ENCODE measurements around the gene ACAD9. TPM values are rescaled to one million over a fixed set of nuclear protein-coding genes. Genes with fewer than 3 reads are reported as not detected.
"Not testable (repeated sequence)": the region's sequence is repeated elsewhere in the genome, so short reads cannot be mapped to it uniquely, and the experiment has no call there.

Gene ACAD9
- total RNA-seq, 1 donor from 2014 or later, result 50.4 TPM

DNA sequence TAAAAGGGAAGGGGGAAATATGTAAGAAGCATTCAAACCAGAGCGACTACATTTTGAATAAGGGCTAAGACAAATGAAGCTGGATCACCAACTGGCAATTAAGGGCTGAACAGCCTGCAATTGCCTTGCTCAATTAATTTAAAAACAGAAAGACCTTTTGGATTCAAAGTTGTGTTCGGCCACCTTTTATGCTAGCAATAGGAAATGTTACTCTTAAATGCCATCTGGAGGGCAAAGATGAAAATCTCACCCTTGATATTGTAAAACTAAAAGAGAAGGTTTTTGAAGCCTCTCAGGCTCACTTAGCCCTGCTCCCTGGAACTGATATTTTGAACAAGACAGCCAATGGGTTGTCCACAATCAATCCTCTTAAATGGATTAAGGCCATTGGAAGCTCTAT lies 44.2 kb downstream of the ACAD9 start:
- intact Hi-C loops (cut with micrococcal nuclease), result no loop called here
- no peak for DNase-seq
- ATAC-seq, result no peak

DNA sequence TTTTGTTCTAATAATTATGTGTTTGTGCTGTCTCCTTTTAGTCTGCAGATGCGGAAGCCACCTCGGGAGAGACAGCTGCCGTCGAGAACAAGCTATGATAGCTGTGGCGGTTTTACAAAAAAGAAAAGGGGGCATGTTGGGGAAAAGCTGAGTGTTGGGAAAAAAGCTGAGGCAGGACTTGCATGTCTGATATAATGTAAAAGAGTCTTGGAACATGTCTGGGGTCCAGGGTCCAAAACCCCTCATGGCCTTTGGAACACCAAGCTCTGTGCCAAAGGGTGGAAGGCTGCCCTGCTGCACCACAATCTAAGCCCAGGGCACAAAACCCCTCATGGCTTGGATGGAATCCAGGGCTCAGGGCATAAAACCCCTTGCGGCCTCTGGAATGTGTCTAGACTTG lies 44.6 kb downstream of the ACAD9 start:
- DNase-seq; intact Hi-C loops (cut with micrococcal nuclease); ATAC-seq: not testable (repeated sequence)

DNA sequence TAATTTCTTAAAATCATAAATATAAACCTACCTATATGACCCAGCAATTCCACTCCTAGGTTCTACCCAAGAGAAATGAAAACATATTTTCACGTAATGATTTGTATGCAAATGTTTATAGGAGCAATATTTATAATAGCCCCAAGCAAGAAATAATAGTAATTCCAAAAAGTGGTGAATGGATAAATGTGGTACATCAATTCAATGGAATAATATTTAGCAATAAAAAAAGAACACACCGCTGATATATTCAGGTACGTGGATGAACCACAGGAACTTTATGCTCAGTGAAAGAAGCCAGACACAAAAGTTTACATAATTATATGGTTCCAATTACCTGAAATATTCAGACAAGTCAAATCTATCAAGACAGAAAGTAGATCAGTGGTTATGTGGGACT lies 49.9 kb downstream of the ACAD9 start:
- intact Hi-C loops (cut with micrococcal nuclease), result no loop called here
- no peak for ATAC-seq
- DNase-seq, result no peak

DNA sequence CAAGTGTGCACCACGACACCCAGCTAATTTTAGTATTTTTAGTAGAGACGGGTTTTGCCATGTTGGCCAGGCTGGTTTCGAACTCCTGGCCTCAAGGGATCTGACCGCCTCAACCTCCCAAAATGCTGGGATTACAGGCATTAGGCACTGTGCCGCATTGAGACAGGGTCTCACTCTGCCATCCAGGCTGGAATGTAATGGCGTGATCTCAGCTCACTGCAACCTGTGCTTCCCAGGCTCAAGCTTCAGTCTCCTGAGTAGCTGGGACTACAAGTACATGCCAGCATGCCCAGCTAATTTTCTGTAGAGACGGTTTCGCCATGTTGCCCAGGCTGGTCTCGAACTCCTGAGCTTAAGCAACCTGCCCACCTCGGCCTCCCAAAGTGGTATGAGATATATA lies 51.6 kb downstream of the ACAD9 start:
- intact Hi-C loops (cut with micrococcal nuclease), result no loop called here
- DNase-seq (no peak), ATAC-seq (no peak)

DNA sequence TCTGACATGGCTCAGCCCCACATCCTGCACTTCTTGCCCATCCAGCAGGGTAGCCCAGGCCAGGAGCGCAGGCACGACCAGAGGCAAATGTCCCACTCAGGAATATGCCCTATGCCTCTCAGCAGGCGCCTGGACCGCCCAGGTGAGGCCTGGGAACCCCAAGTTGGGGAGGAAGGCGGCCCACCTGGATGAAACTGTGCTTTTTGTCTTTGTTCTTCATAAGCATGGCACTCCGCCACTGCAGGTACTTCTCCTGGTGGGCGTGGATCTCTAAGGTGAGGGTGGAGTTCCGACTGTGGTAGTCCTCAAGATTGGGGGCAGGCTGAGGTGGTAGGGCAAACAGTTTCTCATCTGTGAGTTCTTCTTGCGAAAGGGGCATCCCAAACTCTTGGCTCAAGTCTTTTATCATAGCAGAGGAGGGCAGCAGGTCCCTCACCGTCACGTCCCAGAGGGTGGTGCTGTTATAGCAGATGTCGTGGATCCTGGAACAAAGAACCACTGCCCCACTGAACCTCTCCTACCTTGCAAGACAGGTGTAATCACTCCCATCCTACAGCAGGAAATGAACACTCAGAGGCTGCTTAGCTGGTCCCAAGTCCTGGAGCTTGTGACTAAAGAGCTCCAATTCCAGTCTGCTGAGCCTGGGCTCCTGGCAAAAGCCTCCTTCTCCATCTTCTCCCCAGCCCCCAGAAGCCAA lies 53.2 kb downstream of the ACAD9 start:
- DNase-seq (no peak), ATAC-seq (no peak)
- intact Hi-C loops (cut with micrococcal nuclease), result no loop called here

DNA sequence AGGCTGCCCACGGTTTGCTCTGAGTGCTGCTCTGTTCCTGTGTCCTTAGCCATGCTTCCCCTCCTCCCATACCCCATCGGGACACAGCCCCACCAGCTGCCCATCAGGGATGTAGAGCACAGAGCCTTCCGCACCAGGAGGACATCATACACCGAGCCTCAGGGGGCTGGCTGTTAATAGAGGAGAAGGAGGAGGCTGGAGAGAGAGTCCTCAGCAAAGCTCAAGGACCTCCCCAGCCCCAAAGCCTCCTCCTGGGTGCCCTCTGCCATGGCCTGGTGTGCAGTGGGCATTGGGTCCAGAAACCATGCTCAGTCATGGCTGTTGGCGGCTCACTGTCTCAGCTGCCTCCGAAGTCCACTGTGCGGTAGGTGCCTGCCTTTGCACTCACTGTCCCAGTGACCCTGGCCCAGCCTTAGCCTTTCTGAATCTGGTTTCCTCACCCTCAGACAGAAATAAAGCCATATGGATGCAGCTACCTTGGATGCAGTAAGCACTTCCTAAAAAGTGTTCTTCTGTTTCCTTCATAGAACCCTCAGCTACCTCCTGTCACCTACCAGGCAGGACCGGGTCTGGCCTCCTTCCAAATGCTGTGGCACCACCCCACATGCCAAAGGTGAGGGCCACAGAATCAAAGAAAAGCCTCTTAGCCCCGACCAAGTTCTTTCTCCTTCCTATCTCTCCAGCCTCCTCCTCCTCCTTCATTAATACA lies 53.9 kb downstream of the ACAD9 start:
- intact Hi-C loops (cut with micrococcal nuclease), result no loop called here
- no peak for DNase-seq
- ATAC-seq, result no peak

DNA sequence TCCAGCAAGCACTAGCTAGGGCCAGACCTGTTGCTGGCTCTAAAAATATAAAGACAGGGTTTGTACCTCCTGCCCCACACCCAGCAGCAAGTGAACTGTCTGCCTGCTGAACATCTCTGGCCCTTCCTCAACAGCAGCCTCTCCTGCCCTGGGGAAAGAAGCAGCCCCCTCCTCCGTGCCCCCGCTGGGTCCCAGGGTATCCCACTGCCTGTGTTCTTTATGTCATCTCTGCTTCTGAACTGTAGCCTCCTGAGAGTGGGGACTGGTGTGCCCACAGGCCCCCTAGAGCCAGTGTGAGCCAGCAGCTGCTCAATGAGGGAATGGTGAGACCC lies 54.5 kb downstream of the ACAD9 start:
- DNase-seq, result no peak
- intact Hi-C loops (cut with micrococcal nuclease), result no loop called here
- no peak for ATAC-seq

DNA sequence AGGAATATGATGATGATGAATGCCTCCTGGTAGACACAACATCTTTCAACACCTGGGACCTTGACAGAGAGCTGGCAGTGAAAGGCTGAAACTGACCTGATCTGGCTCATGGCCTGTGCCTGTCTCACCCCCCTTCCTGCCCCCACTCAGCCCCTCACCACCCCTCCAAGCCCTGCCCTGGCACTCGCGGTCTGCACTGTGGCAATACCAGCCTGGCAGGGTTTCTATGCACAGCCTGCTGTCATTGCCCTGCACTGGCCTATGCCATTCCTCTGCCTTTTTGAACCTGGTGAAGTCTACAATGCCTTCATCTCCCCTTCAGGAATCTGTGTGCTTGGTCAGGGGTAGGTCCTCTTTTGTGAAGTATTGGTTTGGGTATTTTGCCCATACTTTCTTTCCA lies 56.5 kb downstream of the ACAD9 start:
- intact Hi-C loops (cut with micrococcal nuclease), result no loop called here
- no peak for DNase-seq
- ATAC-seq, result peak; percentile 25

GRCh38 chr3:128936341-128936740 lies 56.9 kb downstream of the ACAD9 start:
- ATAC-seq (peak; percentile 41), DNase-seq (no peak)
- intact Hi-C loops (cut with micrococcal nuclease), result no loop called here

DNA sequence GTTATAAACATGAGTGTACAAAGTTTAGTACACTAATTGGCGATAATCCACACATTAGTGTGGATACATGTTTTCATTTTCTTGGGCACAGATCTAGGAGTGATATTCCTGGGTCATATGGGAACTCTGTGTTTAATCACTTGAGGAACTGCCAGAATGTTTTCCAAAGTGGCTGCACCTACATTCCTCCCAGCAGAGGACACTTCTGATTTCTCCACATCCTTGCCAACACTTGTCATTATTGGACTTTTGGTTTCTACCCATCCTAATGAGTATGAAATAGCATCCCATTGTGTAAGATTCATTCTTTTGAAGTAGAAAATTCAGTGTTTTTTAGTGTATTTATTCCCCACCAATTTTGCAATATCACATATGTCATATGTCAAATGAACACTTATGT lies 60.8 kb downstream of the ACAD9 start:
- ATAC-seq (no peak), DNase-seq (no peak)
- intact Hi-C loops (cut with micrococcal nuclease), result no loop called here

GRCh38 chr3:128942161-128942952 lies 62.9 kb downstream of the ACAD9 start:
- intact Hi-C loops (cut with micrococcal nuclease), result no loop called here

DNA sequence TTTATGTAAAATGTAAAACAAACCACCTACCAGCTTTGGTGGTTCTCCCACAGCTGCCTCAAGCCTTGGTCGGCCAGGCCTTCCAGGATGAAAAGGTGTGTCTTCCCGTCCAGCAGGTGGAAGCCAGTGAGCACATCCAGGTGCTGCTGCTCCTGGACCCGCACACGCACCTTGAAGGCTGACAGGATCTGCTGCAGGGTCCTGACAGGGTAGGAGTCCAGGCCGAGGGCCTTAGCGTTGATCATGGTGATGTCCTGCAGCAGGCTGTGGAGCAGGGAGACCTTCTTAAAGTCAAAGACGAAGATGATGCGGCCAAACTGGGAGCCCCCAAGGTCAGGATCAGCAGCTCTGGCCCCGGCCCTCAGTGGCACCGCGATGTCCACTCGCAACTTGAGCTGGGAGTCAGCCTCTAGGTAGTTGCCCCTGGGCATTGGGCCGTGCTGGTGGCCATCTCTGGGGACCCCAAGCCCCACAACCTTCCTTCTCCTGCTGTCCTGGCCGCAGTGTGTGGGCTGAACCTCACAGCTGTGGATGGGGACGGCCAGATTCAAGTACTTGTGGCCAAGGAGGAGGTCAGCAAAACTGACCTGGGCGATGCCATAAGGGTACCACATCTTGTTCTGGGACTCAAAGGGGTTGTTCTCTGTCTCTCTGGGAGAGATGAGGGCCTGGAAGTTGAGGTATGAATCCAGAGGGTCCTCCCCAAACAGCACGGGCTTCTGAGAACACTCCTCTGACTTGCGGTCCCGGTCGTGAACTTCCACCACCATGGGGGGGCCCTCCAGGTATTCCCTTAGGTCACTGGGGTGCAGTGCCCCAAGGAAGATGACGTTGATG lies 65.8 kb downstream of the ACAD9 start:
- DNase-seq (no peak), ATAC-seq (no peak)
- intact Hi-C loops (cut with micrococcal nuclease), result no loop called here

More at GRCh38 chr3:128942161-128942952, 62.9 kb downstream of the ACAD9 start:
- DNase-seq, result no peak
- no peak for ATAC-seq

DNA sequence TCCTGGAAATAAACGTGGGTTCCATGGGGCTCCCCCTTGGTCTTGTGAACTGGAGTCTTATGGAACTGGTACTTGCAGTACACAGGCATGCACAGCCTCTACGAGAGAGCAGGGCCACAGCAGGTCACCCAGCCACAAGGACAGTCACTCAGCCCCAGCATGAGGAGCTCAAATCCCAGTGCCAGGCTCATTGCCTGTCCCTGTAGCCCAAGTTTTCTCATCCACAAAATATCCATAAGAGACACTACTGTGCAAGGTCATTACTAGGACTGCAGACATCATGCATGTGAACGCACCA lies 66.4 kb downstream of the ACAD9 start:
- no peak for ATAC-seq
- DNase-seq, result no peak
- intact Hi-C loops (cut with micrococcal nuclease), result no loop called here

DNA sequence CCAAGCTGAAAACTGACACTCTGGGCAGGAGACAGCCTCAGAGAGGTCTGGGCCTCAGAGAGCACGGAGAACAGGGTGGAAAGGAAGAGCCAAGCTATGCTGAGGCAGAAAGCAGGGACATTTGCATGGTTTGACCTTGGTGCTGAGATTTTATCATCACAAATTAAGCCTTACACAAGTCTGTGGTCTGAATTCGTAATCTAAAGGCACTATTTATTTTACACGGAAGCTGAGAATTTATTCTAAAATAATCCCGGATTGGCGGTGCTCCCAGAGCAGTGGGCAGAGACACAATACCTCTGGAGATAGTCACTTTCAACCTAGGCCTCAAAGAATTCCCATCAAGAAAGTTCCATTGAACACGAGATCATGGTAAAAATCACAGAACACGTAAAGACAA lies 67.0 kb downstream of the ACAD9 start:
- DNase-seq (no peak), ATAC-seq (no peak)
- intact Hi-C loops (cut with micrococcal nuclease), result no loop called here

- DNase-seq (no peak), ATAC-seq (no peak)
- intact Hi-C loops (cut with micrococcal nuclease), result no loop called here
These were observed 69.7 kb downstream of the ACAD9 start for GRCh38 chr3:128949158-128949557.

DNA sequence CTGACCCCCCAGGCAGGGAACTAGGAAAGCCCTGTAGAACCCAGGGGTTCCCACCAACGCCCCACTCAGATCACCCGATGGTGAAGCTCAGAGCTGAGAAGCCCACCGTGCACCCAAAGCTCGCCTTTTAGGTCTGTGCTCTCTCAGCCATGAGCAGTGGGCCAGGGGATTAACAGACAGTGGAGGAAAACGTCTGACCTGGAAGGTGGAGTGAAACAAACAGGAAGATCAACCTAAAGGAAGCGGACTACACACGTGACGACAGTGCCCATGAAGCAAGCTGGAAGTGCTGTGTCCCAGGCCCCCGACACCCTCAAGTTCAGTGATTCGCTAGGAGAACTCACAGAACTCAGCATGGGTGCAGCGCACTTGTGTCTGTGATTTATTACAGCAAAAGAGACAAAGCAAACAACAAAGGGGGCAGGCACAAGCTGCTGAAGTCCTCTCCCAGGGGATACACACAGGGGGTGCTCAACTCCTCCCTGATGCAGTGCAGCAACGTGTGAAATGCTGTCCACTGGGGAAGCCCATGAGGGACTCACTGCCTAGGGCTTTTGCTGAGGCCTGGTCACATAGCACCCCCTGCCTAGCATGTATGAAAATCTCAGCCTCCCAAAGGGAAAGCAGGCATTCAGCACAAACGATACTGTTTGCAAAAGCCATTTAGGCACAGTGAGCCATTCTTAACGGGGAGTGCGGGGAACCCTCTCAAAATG lies 71.0 kb downstream of the ACAD9 start:
- intact Hi-C loops (cut with micrococcal nuclease), result no loop called here
- ATAC-seq, result peak; percentile 54

DNA sequence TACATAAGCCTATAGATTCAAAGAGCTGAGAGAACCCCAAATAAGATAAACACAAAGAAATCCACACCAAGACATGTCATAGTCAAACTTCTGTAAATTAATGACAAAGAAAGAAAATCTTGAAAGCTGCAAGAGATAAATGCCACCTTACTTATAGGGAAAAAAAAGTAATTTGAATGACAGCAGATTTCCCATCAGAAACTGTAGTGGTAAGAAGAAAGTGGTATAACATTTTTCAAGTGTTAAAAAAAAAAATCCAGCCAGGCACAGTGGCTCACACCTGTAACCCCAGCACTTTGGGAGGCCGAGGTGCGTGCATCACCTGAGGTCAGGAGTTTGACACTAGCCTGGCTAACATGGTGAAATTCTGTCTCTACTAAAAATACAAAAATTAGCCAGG lies 77.0 kb downstream of the ACAD9 start:
- intact Hi-C loops (cut with micrococcal nuclease), result no loop called here
- ATAC-seq, result no peak
- no peak for DNase-seq

More for the DNA sequence above, 71.0 kb downstream of the ACAD9 start:
- DNase-seq, result no peak
